ENCODE data around the gene GLT6D1.

Gene GLT6D1

GRCh38 chr9:135602789-135603481 lies 36.4 kb downstream of the GLT6D1 start:
- peak; percentile 13 to 36 for DNase-seq (ENCODE audit: low read depth in 1 of 2, low spot score in 1 of 2)

GRCh38 chr9:135601988-135602387 lies 37.4 kb downstream of the GLT6D1 start:
- no peak for DNase-seq (ENCODE audit: low read depth in 1 of 2, low spot score in 1 of 2)
- H3K27me3 ChIP-seq (ENCODE audit: insufficient read depth, poor library complexity, severe bottlenecking), result no peaks in the 10 kb centered on the region
- TF ChIP-seq SPI1 (IDR thresholded peaks at IDR 0.05; ENCODE audit: borderline replicate concordance, low read depth), result no peak
- no peak for TF ChIP-seq CTCF (IDR thresholded peaks at IDR 0.05; ENCODE audit: insufficient read depth, low read length)
- no peak for TF ChIP-seq GABPA (IDR thresholded peaks at IDR 0.05; ENCODE audit: low read depth)
- no peak for TF ChIP-seq POLR2AphosphoS5 (IDR thresholded peaks at IDR 0.05; ENCODE audit: low read depth)
- no peak for TF ChIP-seq REST (IDR thresholded peaks at IDR 0.05; ENCODE audit: insufficient replicate concordance, low read depth)
- no peak overlapping the region for H3K27ac ChIP-seq (replicated peaks)
- no peak overlapping the region for H3K4me3 ChIP-seq (replicated peaks; ENCODE audit: insufficient read depth, low read length)

More at GRCh38 chr9:135602789-135603481, 36.4 kb downstream of the GLT6D1 start:
- no peak for TF ChIP-seq GABPA (IDR thresholded peaks at IDR 0.05; ENCODE audit: low read depth)
- no peak for TF ChIP-seq REST (IDR thresholded peaks at IDR 0.05; ENCODE audit: insufficient replicate concordance, low read depth)
- peak; percentile 51 for TF ChIP-seq CTCF (IDR thresholded peaks at IDR 0.05; ENCODE audit: insufficient read depth, low read length)
- H3K27me3 ChIP-seq (ENCODE audit: insufficient read depth, poor library complexity, severe bottlenecking), result no peaks in the 10 kb centered on the region
- H3K27ac ChIP-seq (replicated peaks), result no peak overlapping the region
- no peak overlapping the region for H3K4me3 ChIP-seq (replicated peaks; ENCODE audit: insufficient read depth, low read length)

- no peak for TF ChIP-seq CTCF (IDR thresholded peaks at IDR 0.05; ENCODE audit: insufficient read depth, low read length)
- no peak for TF ChIP-seq GABPA (IDR thresholded peaks at IDR 0.05; ENCODE audit: low read depth)
- TF ChIP-seq POLR2AphosphoS5 (IDR thresholded peaks at IDR 0.05; ENCODE audit: low read depth), result no peak
- no peak for TF ChIP-seq REST (IDR thresholded peaks at IDR 0.05; ENCODE audit: insufficient replicate concordance, low read depth)
- TF ChIP-seq SPI1 (IDR thresholded peaks at IDR 0.05; ENCODE audit: borderline replicate concordance, low read depth), result no peak
These were observed 39.0 kb downstream of the GLT6D1 start for GRCh38 chr9:135600296-135600817.

More at GRCh38 chr9:135600296-135600817, 39.0 kb downstream of the GLT6D1 start:
- Histone ChIP-seq H3K27me3 (ENCODE audit: insufficient read depth, poor library complexity, severe bottlenecking) (no peaks in the 10 kb centered on the region), H3K27ac (replicated peaks) (no peak overlapping the region), H3K4me3 (replicated peaks; ENCODE audit: insufficient read depth, low read length) (no peak overlapping the region)
- no peak for DNase-seq (ENCODE audit: low read depth in 1 of 2, low spot score in 1 of 2)
